ENCODE measurements around the gene GADD45B.

- TF ChIP-seq CTCF (conservative IDR thresholded peaks at IDR 0.05; ENCODE audit: low read depth, low read length) (no peak), CHD1 (IDR thresholded peaks at IDR 0.05; ENCODE audit: low read depth, low read length) (no peak), CEBPB (IDR thresholded peaks at IDR 0.05; ENCODE audit: low read depth, low read length) (no peak), POLR2A (IDR thresholded peaks at IDR 0.05; ENCODE audit: low read depth, low read length) (no peak), USF2 (IDR thresholded peaks at IDR 0.05; ENCODE audit: low read depth, low read length) (no peak), BHLHE40 (IDR thresholded peaks at IDR 0.05; ENCODE audit: low read depth, low read length) (no peak), SMC3 (IDR thresholded peaks at IDR 0.05; ENCODE audit: low read depth, low read length) (no peak), RCOR1 (IDR thresholded peaks at IDR 0.05; ENCODE audit: insufficient replicate concordance, low read length) (no peak)
Measured at GRCh38 chr19:2451741-2452140, 24.2 kb upstream of the GADD45B start.

Data from IMR-90 (cell line).